ENCODE results near the gene CPA3.

Gene CPA3, protein sequence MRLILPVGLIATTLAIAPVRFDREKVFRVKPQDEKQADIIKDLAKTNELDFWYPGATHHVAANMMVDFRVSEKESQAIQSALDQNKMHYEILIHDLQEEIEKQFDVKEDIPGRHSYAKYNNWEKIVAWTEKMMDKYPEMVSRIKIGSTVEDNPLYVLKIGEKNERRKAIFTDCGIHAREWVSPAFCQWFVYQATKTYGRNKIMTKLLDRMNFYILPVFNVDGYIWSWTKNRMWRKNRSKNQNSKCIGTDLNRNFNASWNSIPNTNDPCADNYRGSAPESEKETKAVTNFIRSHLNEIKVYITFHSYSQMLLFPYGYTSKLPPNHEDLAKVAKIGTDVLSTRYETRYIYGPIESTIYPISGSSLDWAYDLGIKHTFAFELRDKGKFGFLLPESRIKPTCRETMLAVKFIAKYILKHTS
- 0 reads per million in 2 donors for total RNA-seq

- DNase-seq: no peak
Observed at GRCh38 chr3:148865049-148865448, at the start of gene CPA3. Gene CPA3 (plus strand): TSS chr3:148865296. CDS start chr3:148865308, 12 bp downstream.

GRCh38 chr3:148815316-148816110, 49.6 kb upstream of the CPA3 start:
- DNase-seq: no peak

- no peak for DNase-seq
Observed at GRCh38 chr3:148816427-148816826, 48.7 kb upstream of the CPA3 start.

- DNase-seq: no peak
Observed at GRCh38 chr3:148816981-148817525, 48.0 kb upstream of the CPA3 start.

- no peak for DNase-seq
Observed at GRCh38 chr3:148820361-148821245, 44.5 kb upstream of the CPA3 start.

DNA sequence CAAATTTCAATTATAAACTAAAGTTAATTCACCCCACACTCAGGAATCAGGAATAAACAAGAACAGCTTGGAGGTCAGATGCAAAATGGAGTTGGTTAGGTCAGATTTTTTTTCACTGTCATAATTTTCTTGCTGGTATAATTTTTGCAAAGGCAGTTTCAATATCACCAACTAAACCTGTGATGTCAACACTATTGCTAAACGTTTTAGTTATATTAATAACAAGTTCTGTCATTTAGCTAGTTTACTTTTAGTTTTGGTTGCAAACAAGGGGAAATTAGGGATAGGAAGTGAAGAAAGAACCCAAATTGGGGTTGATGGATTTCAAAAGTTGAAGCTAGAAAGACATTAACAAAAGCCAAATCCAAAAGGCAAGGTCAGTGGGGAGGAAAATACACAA, 42.1 kb upstream of the CPA3 start:
- DNase-seq: no peak

GRCh38 chr3:148825476-148825875, 39.6 kb upstream of the CPA3 start:
- no peak for DNase-seq

GRCh38 chr3:148827585-148827984, 37.5 kb upstream of the CPA3 start, which contains the start of gene CPB1:
Gene CPB1 (plus strand): TSS chr3:148827811. CDS start chr3:148827824, 13 bp downstream.
- DNase-seq: no peak

GRCh38 chr3:148828136-148828690, 36.9 kb upstream of the CPA3 start:
- no peak for DNase-seq

DNA sequence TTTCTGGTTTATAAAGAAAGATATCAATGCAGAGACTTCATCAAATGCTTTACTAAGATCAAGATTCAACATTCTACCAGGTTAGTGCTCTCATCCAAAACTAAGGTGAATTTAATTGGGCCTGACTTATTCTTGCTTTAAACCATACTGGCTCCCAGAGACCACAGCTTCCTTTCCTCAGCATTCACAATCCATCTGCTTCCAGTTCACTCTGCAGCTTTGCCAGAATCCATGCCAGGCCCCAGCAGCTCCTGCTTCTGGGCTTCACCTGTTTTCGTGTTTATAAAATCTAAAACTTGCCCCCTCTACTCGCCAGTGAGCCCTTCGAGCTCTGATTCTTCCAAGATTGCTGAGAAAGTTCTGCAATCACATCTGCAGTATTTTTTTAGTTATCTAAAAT, 35.2 kb upstream of the CPA3 start:
- DNase-seq: no peak

- DNase-seq: no peak
Observed at GRCh38 chr3:148833223-148833622, 31.9 kb upstream of the CPA3 start.

- DNase-seq: no peak
Observed at GRCh38 chr3:148839805-148840204, 25.3 kb upstream of the CPA3 start.

DNA sequence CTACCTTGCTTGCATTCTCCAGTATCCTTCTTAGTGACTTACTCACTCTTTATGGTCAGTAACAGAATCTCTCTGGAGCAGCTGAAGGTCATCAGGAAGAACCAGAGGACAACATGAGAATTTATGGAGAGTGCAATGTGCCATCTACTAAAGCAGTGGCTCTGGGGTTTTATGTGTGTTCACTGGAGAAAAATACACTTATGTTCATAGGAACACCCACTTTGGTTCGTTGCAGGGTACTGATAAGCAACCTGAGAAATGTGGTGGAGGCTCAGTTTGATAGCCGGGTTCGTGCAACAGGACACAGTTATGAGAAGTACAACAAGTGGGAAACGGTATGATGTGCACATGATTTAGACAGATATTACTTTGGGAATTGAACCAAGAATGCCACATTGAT, 24.6 kb upstream of the CPA3 start:
- DNase-seq: no peak

DNA sequence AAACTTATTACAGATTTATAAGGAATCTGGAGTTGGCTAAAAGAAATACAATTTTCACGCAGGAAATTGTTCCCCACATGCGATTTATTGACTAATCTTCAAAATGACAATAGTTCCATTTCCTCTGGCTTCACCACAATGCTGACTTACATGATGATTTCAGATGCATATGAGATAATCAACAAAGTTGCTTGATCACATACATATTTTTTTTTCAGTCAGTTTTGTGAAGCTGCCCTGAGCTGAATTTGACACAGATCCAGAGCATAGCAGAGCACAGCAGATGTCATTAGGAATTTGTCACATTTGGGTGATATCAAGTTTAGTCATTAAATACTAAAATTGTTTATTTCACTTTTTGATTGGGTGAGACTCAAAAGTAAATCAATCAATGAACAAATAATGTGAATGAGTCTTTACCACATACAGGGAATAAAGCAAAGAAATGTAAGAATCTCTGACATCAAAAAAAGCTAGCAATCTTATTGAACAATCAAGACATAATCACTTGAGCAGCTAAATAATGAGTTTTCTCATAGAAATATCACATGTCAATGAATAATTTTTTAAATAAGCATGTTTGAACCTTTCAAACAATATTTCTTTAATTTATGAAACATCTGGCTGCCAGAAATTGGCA, 19.2 kb upstream of the CPA3 start:
- DNase-seq: no peak

GRCh38 chr3:148847351-148847750, 17.7 kb upstream of the CPA3 start:
- no peak for DNase-seq

DNA sequence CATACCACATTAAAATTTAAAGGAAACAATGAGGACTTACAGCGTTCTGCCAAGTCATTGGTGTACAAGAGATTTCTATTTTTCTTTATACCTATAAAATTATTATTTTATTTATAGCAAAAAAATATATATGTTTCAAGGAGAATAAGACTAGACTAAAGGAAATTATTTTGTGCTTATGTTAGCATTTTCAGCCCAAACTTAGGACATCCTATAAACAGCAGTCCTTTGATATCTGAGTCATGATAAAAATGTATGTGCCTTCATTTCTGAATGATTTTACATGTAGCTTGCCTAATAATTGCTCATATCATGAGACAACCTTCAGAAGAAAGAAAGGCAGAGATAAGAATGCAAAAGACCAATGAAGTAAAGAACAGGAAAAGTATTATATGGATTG, 16.7 kb upstream of the CPA3 start:
- DNase-seq: no peak

- no peak for DNase-seq
Observed at GRCh38 chr3:148852271-148852992, 12.7 kb upstream of the CPA3 start.

- no peak for DNase-seq
Observed at GRCh38 chr3:148853076-148853475, 12.0 kb upstream of the CPA3 start.

- no peak for DNase-seq
Observed at GRCh38 chr3:148854061-148854460, 11.0 kb upstream of the CPA3 start.

DNA sequence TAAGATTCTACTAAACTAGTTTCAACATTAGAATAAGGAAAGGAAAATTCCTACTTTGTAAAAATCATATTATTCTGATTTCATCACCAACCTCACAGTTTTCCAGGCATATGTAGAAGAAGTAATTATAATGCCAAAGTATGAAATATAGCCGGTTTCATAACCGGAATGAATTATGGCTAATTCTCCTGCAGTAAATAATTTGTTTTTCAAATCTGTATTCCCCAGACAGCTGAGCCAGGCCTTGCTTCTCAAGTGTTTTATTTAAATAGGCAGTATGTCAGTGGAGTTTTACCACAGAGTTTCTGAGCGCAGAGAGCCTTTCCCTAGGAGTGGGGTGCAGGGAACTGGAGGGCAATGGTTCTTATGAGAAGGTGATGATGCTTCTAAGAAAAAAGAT, 8.7 kb upstream of the CPA3 start:
- DNase-seq: no peak

GRCh38 chr3:148857316-148857715, 7.8 kb upstream of the CPA3 start:
- DNase-seq: no peak
